ENCODE measurements around the gene ZBTB24.
A peak's percentile ranks its signal among the peaks of the same experiment; 100 is the strongest.

ZBTB24 gene

DNA sequence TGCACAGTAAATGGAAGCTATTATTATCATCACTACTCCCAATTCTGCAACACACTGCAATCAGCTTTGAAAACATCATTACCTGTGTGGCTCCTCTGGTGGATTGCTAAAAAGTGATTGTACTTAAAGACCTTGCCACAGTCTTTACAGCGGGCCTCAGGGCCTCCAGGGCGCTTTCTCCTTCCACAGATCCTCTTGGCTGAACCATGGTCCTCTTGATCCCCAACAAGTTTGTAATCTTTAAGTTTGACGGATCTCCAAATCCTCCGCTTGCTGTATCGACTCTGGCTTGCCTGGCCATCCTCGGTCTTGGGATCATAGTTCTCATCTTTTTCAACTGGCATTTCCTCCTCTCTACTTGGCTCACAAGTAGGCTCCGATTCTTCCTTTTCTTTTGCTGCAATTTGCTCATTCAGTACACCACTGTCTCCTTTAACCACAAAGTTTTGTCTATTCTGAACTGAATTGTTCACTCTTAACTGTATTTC lies 2.0 kb downstream of the ZBTB24 start:
- H3K4me3 ChIP-seq (ENCODE audit: low read length in 2 of 2), result peak overlapping the region; percentile 6 to 9
- peaks cover 18% of the 10 kb centered on the region for H3K4me1 ChIP-seq (ENCODE audit: control insufficient read depth, insufficient read depth, low read length)
- peaks cover 2 to 16% of the 10 kb centered on the region in 2 donors for H3K36me3 ChIP-seq (ENCODE audit: control insufficient read depth in 2 of 2, insufficient read depth in 2 of 2, low read length in 2 of 2)

DNA sequence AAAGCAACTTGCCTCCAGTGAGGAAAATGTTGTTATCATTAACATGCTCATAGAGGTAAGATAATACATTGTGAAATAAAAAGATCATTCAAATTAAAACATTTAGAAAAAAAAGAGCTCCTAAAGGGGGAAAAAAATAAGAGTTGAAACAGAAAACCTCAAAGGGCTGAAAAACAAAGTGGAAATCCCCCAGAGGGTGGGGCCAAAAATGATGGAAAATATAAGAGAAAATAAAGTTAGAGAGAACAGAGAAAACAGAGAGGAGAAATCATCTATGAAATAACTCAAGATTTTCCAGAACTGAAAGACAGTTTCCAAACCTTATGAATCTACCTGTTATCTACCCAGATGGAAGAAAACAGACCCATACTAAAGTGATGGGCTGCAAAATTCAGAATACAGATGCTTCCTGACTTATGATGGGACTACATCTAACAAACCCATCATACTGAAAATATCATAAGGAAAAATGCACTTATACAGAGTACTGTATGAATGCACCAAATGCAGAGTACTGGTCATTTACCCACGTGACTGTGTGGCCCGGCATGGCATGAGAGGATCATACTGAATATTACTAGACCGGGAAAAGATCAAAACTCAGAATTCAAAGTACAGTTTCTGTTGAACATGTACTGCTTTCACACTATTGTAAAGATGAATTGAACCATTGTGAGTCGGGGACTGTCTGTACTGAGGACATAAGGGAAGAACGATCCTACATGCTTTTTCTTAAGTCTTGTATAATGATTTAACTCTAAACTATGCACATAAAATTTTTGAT lies 4.0 kb downstream of the ZBTB24 start:
- Histone ChIP-seq H3K4me3 (ENCODE audit: low read length in 2 of 2) (peak overlapping the region in 1 of 2 donors; percentile 36), H3K27ac (ENCODE audit: low read length) (no peak overlapping the region), H3K9ac (ENCODE audit: low read length in 2 of 2) (no peak overlapping the region), H3K36me3 (ENCODE audit: control insufficient read depth in 2 of 2, insufficient read depth in 2 of 2, low read length in 2 of 2) (peaks cover 12 to 25% of the 10 kb centered on the region in 2 donors), H3K27me3 (ENCODE audit: control insufficient read depth in 1 of 2, insufficient read depth in 2 of 2, low read length in 2 of 2) (no peaks in the 10 kb centered on the region), H3K9me3 (ENCODE audit: control insufficient read depth in 2 of 2, low read length in 2 of 2) (no peaks in the 10 kb centered on the region), H3K4me1 (ENCODE audit: control insufficient read depth, insufficient read depth, low read length) (peaks cover 18% of the 10 kb centered on the region)

More for the DNA sequence above, 2.0 kb downstream of the ZBTB24 start:
- Histone ChIP-seq H3K27me3 (ENCODE audit: control insufficient read depth in 1 of 2, insufficient read depth in 2 of 2, low read length in 2 of 2) (no peaks in the 10 kb centered on the region), H3K9me3 (ENCODE audit: control insufficient read depth in 2 of 2, low read length in 2 of 2) (no peaks in the 10 kb centered on the region), H3K9ac (ENCODE audit: low read length in 2 of 2) (no peak overlapping the region), H3K27ac (ENCODE audit: low read length) (no peak overlapping the region)

DNA sequence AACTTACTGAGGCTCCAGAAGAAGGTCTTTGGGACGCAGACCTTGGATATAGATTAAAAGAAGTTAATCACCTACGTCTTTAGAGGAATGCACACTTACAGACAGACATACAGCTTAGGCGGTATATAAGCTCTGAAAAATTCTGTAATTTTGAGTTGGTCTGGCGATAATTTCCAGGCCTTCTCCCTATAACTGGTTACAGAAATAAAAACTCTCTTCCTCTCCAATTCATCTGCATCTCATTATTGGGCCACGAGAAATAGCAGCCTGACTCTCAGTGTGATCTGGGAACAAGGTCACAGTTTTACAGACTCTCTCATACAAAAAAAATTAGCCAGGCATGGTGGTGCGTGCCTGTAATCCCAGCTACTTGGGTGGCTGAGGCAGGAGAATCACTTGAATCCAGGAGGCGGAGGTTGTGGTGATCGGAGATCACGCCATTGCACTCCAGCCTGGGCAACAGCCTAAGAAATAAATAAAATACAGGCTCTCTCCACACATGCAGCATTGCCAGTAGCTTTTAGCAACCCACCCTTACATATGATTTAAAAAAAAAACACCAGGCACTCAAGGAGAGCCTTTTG lies 4.7 kb downstream of the ZBTB24 start:
- peaks cover 15 to 28% of the 10 kb centered on the region in 2 donors for H3K36me3 ChIP-seq (ENCODE audit: control insufficient read depth in 2 of 2, insufficient read depth in 2 of 2, low read length in 2 of 2)
- H3K9ac ChIP-seq (ENCODE audit: low read length in 2 of 2), result no peak overlapping the region
- no peak overlapping the region for H3K27ac ChIP-seq (ENCODE audit: low read length)
- no peaks in the 10 kb centered on the region for H3K27me3 ChIP-seq (ENCODE audit: control insufficient read depth in 1 of 2, insufficient read depth in 2 of 2, low read length in 2 of 2)
- H3K9me3 ChIP-seq (ENCODE audit: control insufficient read depth in 2 of 2, low read length in 2 of 2), result no peaks in the 10 kb centered on the region
- H3K4me1 ChIP-seq (ENCODE audit: control insufficient read depth, insufficient read depth, low read length), result peaks cover 18% of the 10 kb centered on the region
- H3K4me3 ChIP-seq (ENCODE audit: low read length in 2 of 2), result no peak overlapping the region

DNA sequence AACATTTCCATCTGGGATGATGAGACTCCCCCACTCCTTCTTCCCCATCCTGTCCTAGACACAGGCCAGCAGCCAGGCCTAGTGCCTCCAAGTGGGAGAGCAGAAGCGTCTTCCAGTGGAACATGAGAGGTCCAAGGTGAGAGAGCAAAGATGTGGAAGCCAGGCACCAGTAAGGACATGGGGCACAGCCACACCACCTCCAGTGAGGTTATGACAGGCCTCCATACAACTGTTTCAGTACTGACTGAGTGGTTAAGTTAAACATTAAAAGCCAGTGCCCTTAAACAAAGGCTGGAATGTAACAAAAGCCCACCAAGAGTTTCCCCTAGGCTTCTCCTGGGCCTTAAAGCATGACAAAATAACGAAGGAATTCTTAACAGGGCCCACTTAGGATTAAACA lies 5.3 kb downstream of the ZBTB24 start:
- Histone ChIP-seq H3K4me3 (ENCODE audit: low read length in 2 of 2) (no peak overlapping the region), H3K4me1 (ENCODE audit: control insufficient read depth, insufficient read depth, low read length) (peaks cover 18% of the 10 kb centered on the region), H3K27ac (ENCODE audit: low read length) (no peak overlapping the region), H3K9ac (ENCODE audit: low read length in 2 of 2) (no peak overlapping the region), H3K36me3 (ENCODE audit: control insufficient read depth in 2 of 2, insufficient read depth in 2 of 2, low read length in 2 of 2) (peaks cover 19 to 33% of the 10 kb centered on the region in 2 donors), H3K9me3 (ENCODE audit: control insufficient read depth in 2 of 2, low read length in 2 of 2) (no peaks in the 10 kb centered on the region), H3K27me3 (ENCODE audit: control insufficient read depth in 1 of 2, insufficient read depth in 2 of 2, low read length in 2 of 2) (no peaks in the 10 kb centered on the region)

DNA sequence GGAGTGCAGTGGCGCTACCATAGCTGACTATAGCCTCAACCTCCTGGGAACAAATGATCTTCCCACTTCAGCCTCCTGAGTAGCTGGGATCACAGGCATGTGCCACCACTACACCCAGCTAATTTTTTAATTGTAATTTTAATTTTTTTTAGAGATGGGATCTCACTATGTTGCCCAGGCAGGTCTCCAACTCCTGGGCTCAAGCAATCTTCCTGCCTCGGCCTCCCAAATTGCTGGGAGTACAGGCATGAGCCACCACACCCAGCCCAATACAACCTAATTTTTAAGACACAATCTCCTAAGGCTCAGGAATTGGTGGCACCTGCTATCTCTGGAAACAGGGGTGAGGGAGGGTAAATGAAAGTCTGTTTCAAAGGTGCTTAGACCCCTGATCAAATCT lies 5.8 kb downstream of the ZBTB24 start:
- no peaks in the 10 kb centered on the region for H3K9me3 ChIP-seq (ENCODE audit: control insufficient read depth in 2 of 2, low read length in 2 of 2)

DNA sequence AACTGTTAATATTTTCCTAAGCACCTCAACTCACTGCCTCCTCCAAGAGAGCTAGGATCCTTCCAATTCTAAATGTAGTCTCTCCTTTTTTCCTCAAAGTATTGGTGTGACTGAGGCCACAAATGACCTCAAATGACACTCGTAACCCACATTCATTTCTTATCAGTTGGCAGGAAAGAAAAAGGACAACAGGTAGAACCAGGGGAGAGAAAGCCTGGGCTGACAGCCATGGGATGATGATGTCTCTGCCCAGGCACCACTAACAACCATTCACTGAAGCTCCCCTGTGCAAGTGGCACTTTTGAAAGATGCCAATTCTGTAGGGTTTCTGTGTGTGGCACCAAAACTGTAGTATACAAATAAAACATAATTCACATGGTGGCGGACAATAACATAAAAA lies 7.4 kb downstream of the ZBTB24 start:
- Histone ChIP-seq H3K36me3 (ENCODE audit: control insufficient read depth in 2 of 2, insufficient read depth in 2 of 2, low read length in 2 of 2) (peaks cover 34 to 49% of the 10 kb centered on the region in 2 donors), H3K9me3 (ENCODE audit: control insufficient read depth in 2 of 2, low read length in 2 of 2) (no peaks in the 10 kb centered on the region)

More for the DNA sequence above, 5.8 kb downstream of the ZBTB24 start:
- H3K27me3 ChIP-seq (ENCODE audit: control insufficient read depth in 1 of 2, insufficient read depth in 2 of 2, low read length in 2 of 2), result no peaks in the 10 kb centered on the region
- H3K4me1 ChIP-seq (ENCODE audit: control insufficient read depth, insufficient read depth, low read length), result peaks cover 17% of the 10 kb centered on the region
- H3K27ac ChIP-seq (ENCODE audit: low read length), result no peak overlapping the region
- H3K9ac ChIP-seq (ENCODE audit: low read length in 2 of 2), result no peak overlapping the region
- peaks cover 20 to 38% of the 10 kb centered on the region in 2 donors for H3K36me3 ChIP-seq (ENCODE audit: control insufficient read depth in 2 of 2, insufficient read depth in 2 of 2, low read length in 2 of 2)
- H3K4me3 ChIP-seq (ENCODE audit: low read length in 2 of 2), result no peak overlapping the region

DNA sequence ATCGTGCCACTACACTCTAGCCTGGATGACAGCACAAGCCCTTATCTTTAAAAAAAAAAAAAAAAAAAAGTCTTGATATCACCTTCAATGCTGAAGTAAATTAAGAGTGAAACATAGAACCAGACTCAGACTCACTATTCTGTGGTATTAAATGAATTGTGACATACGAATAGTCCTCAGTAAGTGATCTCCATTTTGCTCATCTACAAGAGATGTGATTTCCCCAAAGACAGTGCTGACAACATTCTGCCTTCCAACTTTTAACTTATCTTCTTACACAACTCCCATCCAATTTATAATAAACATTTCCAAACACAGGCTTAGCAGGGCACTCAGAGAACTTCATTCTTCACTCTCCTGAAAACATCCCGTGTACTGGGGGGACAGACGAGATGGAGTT lies 8.0 kb downstream of the ZBTB24 start:
- H3K27me3 ChIP-seq (ENCODE audit: control insufficient read depth in 1 of 2, insufficient read depth in 2 of 2, low read length in 2 of 2), result no peaks in the 10 kb centered on the region
- H3K9me3 ChIP-seq (ENCODE audit: control insufficient read depth in 2 of 2, low read length in 2 of 2), result no peaks in the 10 kb centered on the region
- no peak overlapping the region for H3K9ac ChIP-seq (ENCODE audit: low read length in 2 of 2)
- H3K4me3 ChIP-seq (ENCODE audit: low read length in 2 of 2), result no peak overlapping the region
- H3K4me1 ChIP-seq (ENCODE audit: control insufficient read depth, insufficient read depth, low read length), result peaks cover 3% of the 10 kb centered on the region
- H3K27ac ChIP-seq (ENCODE audit: low read length), result no peak overlapping the region
- peaks cover 34 to 52% of the 10 kb centered on the region in 2 donors for H3K36me3 ChIP-seq (ENCODE audit: control insufficient read depth in 2 of 2, insufficient read depth in 2 of 2, low read length in 2 of 2)

More for the DNA sequence above, 7.4 kb downstream of the ZBTB24 start:
- H3K27ac ChIP-seq (ENCODE audit: low read length), result no peak overlapping the region
- H3K9ac ChIP-seq (ENCODE audit: low read length in 2 of 2), result no peak overlapping the region
- H3K27me3 ChIP-seq (ENCODE audit: control insufficient read depth in 1 of 2, insufficient read depth in 2 of 2, low read length in 2 of 2), result no peaks in the 10 kb centered on the region
- no peak overlapping the region for H3K4me3 ChIP-seq (ENCODE audit: low read length in 2 of 2)
- peaks cover 4% of the 10 kb centered on the region for H3K4me1 ChIP-seq (ENCODE audit: control insufficient read depth, insufficient read depth, low read length)

DNA sequence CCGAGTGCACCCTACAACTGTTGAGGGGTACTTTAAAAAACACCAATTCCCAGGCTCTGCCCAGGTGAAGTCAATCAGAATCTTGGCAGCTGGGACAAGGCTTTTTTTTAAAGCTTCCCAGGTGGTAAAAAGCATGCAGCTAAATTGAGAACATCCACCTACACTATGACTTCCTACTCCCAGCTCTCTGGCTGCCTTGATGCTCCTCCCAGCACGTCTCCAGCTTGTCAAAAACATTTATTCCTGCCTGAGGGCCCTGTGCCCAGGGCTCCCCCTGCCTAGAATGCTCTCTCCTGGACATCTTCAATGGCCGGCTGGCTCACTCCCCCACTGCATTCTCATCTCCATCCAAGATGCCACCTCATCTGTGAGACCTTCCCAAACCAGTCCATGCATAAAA lies 9.9 kb downstream of the ZBTB24 start:
- peaks cover 39 to 56% of the 10 kb centered on the region in 2 donors for H3K36me3 ChIP-seq (ENCODE audit: control insufficient read depth in 2 of 2, insufficient read depth in 2 of 2, low read length in 2 of 2)
- no peak overlapping the region for H3K27ac ChIP-seq (ENCODE audit: low read length)
- H3K4me3 ChIP-seq (ENCODE audit: low read length in 2 of 2), result no peak overlapping the region
- H3K9me3 ChIP-seq (ENCODE audit: control insufficient read depth in 2 of 2, low read length in 2 of 2), result no peaks in the 10 kb centered on the region
- no peak overlapping the region for H3K9ac ChIP-seq (ENCODE audit: low read length in 2 of 2)
- H3K27me3 ChIP-seq (ENCODE audit: control insufficient read depth in 1 of 2, insufficient read depth in 2 of 2, low read length in 2 of 2), result no peaks in the 10 kb centered on the region
- no peaks in the 10 kb centered on the region for H3K4me1 ChIP-seq (ENCODE audit: control insufficient read depth, insufficient read depth, low read length)

DNA sequence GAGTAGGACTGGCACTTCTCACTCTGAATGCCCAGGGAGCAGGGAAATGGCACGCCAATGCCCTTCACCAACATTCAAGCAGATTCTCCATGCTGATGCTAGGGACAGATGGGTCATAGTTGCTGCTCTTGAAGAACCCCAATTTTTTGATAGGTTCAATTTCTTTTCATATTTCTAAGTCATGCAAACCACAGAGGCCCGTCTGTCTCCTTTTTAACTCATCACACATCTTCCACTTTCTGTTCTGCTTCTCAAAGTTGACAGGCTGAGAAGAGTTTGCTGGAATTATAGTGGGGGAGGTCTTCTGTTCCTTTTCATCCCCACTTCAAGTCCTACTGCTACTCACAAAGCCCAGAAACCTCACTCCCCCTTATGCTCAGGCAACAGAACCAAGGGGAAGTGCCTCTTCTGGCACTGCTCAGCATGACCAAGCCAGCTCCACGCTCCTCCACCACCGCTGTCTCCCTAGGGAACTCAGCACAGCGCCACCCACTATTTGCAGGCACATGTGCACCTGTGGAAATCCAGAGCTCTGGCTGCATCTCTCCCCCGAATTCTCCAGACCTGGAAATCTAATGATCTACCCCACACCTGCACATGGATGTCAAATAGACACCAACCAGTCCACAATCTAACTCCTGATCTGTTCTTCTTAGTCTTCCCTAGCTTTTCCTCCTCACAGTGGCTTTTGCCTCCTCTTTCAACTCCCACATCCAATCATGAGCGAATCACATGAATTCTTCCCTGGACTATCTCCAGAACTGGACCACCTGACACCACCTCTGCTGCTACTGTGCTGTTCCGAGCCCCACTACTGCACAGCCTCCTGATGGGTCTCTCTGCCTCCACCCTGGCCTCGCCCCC lies 10.7 kb downstream of the ZBTB24 start:
- no peak overlapping the region for H3K4me3 ChIP-seq (ENCODE audit: low read length in 2 of 2)
- peaks cover 39 to 56% of the 10 kb centered on the region in 2 donors for H3K36me3 ChIP-seq (ENCODE audit: control insufficient read depth in 2 of 2, insufficient read depth in 2 of 2, low read length in 2 of 2)
- no peaks in the 10 kb centered on the region for H3K9me3 ChIP-seq (ENCODE audit: control insufficient read depth in 2 of 2, low read length in 2 of 2)
- no peak overlapping the region for H3K9ac ChIP-seq (ENCODE audit: low read length in 2 of 2)
- no peaks in the 10 kb centered on the region for H3K4me1 ChIP-seq (ENCODE audit: control insufficient read depth, insufficient read depth, low read length)
- H3K27me3 ChIP-seq (ENCODE audit: control insufficient read depth in 1 of 2, insufficient read depth in 2 of 2, low read length in 2 of 2), result no peaks in the 10 kb centered on the region
- H3K27ac ChIP-seq (ENCODE audit: low read length), result no peak overlapping the region

DNA sequence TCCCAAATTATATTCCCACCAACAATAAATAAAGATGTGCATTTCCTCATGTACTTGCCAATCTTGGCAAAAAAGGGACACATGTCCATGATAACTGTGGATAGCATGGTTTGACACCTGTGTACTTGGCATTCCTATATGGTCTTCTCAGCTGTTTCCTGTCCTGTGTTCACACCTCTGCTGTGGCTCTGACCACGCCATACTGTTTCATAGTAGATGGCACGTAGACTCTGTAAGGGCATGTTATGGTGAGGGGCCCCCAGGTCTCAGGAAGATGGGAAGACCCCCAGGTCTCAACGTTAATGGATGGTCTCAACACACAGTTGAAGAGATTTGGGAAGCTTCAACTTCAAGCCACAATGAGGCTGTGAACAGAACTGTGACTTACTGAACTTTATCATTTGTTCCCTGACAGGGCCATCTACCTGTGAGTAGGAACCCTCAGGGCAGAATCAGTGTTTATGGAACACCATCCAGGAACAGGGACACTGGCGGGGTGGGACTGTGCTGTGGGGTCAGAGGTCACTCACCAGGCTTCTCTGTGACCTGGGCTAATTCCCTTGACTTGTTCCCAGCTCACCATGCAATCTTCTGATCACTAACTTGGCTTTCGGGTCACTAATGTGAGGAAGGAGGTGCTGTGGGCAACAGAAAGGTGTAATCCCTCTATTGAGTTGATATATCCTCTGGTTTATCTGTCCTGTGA lies 11.8 kb downstream of the ZBTB24 start:
- Histone ChIP-seq H3K27ac (ENCODE audit: low read length) (no peak overlapping the region), H3K4me1 (ENCODE audit: control insufficient read depth, insufficient read depth, low read length) (no peaks in the 10 kb centered on the region), H3K27me3 (ENCODE audit: control insufficient read depth in 1 of 2, insufficient read depth in 2 of 2, low read length in 2 of 2) (no peaks in the 10 kb centered on the region), H3K9me3 (ENCODE audit: control insufficient read depth in 2 of 2, low read length in 2 of 2) (no peaks in the 10 kb centered on the region), H3K36me3 (ENCODE audit: control insufficient read depth in 2 of 2, insufficient read depth in 2 of 2, low read length in 2 of 2) (peaks cover 41 to 55% of the 10 kb centered on the region in 2 donors), H3K9ac (ENCODE audit: low read length in 2 of 2) (no peak overlapping the region), H3K4me3 (ENCODE audit: low read length in 2 of 2) (no peak overlapping the region)
